ENCODE measurements around the gene RNF225.
"Not testable (repeated sequence)": the region's sequence is repeated elsewhere in the genome, so short reads cannot be mapped to it uniquely, and the experiment has no call there.

The RNF225 gene

GRCh38 chr19:58387338-58388174 is 7.9 kb upstream of the RNF225 start:
- no peak for DNase-seq

GRCh38 chr19:58388175-58388526 is 7.3 kb upstream of the RNF225 start:
- no peak for DNase-seq

- no peak for DNase-seq
Observed at GRCh38 chr19:58392945-58393724, 2.3 kb upstream of the RNF225 start.

- DNase-seq = no peak
Observed at GRCh38 chr19:58393725-58394033, 1.8 kb upstream of the RNF225 start.

DNA sequence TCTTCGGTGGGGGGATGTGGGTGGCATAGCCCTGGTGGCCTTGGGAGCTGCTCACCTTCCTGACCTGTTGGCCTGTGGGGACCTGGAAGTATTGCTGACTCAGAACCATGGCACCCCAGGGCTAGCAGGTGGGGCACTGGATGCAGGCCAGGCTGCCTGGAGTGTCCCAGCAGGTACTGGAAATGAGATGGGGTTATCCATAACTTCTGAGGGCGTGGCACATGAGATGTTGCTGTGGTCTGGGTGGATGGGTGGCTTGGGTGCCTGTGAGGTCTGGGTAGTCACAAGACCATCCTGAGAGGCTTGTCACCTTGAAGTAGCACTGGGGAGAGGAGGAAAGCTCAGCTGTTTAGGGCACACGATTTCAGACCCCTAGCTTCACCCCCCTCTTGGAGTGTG is 636 bp upstream of the RNF225 start:
- no peak for DNase-seq

- peak; percentile 38 for DNase-seq
Observed at GRCh38 chr19:58395979-58396627, 647 bp downstream of the RNF225 start.

DNA sequence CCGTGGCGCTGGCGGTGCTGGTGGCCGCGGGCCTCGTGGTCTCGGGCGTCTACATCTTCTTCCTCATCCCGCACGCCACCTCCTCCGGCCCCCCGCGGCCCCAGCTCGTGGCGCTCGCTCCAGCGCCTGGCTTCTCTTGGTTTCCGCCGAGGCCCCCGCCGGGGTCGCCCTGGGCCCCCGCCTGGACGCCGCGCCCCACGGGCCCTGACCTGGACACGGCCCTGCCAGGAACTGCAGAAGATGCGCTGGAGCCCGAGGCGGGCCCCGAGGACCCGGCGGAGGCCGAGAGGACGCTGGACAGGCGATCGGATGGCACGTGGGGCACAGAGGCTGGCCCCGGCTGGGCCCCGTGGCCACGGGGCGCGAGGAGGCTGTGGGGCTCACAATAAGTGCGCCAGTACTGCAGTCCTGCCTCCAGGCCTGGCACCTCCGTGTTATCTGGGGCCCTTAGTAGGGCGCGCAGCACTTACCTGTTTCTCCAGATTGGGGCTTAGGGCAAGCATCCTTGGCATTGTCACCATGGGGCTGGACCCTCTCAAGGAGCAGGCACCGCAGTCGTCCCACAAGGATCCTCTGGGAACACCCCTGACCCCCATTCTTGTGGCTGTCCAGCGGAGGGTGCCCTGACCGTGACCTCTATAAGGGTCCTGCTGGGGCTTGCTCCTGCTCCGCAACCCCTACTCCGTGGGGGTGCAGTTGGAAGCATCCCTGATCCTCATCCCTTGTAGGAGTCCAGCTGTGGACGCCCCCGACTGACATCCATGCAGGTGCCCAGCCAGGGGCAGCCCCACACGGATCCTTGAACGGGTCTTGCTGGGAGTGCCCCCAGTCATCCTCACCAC is 1.5 kb downstream of the RNF225 start:
- no peak for DNase-seq

- DNase-seq = no peak
Observed at GRCh38 chr19:58397533-58398037, 2.1 kb downstream of the RNF225 start.

DNA sequence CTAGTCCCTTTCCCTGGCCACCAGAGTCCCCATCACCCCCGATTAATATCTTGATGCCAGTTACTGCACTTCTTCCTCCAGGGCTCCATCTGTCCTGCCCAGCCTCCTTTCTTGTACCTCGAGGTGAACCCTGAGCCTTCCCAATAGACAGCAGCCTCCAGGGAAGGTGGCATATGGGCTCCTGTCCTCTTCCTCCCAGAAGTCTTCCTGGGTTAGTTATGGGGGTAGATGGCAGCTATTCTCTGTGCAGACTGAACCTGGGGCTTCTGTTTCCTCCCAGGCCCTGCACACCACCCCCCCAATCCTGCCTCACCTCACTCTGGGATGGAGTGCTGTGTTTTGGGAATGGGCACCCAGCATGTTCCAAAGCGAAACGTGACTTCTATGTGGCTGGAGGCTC is 2.6 kb downstream of the RNF225 start:
- no peak for DNase-seq

DNA sequence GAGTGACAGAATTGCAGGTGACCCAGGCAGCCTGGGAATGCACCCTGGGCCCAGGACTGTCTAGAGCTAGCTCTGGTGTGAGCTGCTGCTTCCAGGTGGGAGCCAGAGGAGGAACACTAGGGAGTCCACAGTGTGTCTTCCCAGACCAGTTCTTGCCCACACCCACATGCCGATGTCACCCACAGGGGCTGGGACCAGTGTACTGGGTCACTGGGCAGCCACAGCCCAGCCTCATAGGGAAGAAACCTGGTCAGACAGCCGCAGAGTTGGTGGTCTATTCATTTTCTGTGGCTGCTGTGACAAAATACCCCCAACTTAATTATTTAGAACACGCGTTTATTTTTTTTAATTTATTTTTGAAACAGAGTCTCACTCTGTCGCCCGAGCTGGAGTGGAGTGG is 3.1 kb downstream of the RNF225 start:
- DNase-seq = no peak

DNA sequence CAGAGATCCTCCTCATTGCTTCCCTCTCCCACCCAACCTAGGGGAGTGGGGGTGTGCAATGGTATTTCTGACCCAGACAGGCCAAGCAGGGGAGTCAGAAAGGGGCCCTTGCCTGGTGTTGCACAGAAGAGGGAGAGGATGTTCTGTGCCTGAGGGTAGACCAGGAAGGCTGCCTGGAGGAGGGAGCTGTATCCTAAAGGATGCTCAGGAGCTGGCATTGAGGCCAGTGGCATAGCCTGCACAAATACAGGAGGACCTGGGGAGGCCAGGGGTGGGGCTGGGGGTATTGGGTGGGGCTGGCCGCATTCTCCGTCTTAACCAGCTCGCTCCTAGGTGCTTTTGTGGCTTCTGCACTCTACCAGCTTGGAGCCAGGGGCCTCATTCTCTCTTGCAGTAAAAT is 4.4 kb downstream of the RNF225 start:
- DNase-seq = no peak

DNA sequence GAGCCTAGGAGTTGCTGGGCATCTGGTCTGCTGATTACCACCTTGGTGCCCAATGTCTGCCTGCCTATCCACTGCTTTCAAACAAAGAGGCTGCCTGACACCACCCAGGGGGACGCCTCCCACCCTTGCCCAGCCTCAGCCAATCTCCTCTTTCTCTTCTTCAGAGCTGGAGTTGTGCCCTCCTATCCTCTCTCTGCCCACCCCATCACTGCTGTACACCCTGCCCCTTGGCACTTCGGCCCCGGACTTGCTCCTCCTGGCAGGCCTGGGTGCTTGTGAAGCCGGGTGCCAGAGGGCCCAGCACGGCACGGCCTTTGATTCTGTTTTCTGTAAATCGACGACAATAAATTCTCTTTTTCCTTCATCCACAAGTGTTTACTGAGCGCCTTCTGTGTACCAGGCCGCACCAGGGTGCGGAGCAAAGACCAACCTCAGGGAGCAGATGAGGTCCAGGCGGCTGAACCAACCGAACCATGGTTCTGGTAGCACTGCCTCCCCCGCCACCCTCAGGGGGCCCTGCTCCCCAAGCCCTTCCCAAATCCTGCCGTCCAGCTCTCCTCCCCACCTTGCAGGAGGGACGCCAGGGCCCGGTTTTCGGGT is 5.0 kb downstream of the RNF225 start:
- no peak for DNase-seq

DNA sequence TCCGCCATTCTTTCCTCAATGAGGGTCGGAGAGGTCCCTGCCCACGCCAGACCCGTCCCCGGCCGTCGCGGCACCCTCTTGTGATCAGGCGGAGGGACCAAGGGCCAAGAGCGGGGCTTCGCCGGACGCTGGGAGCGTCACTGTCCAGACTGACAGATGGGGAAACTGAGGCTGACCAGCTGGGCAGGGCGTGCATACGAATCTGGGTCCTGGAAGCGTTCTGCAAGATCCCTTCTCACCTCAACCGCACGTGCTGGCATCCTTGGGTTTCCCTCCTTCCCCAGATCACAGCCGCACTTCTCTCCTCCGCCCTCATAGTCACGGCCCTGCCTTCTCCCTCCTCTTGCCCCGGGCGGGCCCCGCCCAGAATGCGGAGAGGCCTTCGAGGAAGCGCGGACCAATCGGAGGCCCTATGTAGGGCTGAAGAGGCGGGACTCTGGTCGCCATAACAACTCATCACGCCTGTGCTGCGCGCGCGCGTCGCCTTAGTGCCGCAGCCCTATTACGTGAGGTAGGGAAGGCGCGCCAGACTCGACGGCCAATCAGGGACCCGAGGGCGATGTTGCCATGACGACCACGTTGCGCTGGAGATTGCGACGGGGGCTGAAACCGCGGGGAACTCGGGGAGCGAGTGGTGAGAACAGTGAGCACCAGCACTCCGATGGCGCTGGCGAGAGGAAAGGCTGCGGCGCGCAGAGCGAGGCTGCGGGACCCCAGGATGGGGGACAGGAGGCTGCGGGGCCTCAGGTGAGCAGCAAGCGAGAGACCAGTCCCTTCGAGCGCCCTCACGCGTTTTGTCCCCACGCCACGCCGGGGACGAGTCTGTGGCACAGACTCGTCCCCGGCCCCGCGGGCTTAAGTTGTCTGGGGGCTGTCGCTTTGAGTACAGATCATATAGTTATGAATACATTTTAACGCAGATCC is 5.7 kb downstream of the RNF225 start:
- peak; percentile 99 for DNase-seq

DNA sequence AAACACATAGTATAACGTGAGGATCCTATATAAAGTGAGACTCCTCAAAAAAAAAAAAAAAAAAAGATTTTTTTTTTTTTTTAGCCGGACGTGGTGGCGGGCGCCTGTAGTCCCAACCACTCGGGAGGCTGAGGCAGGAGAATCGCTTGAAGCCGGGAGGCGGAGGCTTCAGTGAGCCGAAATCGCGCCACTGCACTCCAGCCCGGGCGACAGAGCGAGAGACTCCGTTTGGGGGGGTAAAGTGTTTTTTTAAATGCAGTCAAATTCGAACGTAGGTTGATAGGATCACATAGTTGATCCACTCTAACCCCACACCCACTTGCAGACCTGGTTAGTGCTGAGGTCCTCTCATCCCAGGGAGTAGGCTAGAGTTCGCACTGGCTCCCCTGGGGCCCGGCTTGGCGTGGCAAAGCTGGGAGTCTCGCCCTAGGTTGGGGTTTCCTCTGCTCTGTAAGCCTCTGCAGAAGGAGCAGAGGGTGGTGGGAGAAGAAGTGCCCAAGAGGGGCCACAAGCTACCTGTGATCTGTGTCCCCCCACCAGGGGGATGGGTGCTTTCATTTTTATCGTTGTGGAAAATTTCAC is 6.5 kb downstream of the RNF225 start:
- no peak for DNase-seq

DNA sequence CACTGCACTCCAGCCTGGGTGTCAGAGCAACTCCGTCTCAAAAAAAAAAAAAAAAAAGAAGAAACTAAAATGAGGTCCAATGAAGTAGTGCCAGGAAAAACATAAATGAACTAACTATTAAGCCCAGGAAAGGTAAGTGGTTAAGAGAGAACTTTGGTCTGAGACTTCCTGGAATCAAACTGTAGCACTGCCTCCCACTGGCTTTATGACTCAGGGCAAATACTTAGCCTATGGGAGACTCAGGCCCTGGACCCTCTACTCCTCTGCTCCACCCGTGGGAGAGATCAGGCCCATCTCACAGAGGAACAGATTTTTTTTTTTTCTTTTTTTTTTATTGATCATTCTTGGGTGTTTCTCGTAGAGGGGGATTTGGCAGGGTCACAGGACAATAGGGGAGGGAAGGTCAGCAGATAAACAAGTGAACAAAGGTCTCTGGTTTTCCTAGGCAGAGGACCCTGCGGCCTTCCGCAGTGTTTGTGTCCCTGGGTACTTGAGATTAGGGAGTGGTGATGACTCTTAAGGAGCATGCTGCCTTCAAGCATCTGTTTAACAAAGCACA is 8.5 kb downstream of the RNF225 start:
- DNase-seq = not testable (repeated sequence)

DNA sequence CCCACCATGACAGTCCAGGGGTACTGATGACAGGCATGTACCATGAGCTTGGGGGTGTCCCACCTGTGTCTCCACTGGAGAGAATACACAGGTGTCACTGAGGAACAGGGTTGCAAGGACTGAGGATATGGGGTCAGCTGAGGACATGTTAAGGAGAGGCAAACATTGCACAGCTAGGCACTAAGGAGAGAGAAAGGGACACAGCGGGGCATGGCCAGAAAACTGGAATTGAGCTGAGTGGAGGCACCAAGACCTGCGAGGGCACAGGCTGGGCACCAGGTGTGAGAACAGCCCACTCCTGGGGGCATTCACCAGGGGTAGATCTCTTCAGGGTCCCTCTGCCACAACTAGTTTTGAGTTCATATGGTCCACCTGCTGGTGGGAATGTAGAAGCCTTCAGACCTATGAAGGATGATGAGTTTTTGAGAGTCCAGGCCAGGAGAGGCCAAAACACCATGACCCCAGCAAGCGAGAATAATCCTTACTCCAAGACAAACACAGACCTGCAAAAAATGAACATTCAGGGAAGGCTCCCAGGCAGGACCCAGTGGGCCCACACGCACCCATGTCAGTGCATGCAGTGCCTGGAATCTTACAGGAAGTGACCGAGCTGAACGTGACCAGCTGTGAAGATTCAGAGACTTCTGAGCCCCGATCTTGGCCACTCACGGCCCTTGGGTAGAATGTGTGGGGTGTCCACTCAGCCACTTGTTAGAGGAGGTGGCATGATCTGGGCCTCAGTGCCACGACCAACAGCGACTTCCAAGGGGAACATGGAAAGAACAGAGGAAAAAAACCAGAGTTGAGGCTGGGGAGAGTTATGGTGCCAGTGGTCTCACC is 11.6 kb downstream of the RNF225 start:
- DNase-seq = no peak

DNA sequence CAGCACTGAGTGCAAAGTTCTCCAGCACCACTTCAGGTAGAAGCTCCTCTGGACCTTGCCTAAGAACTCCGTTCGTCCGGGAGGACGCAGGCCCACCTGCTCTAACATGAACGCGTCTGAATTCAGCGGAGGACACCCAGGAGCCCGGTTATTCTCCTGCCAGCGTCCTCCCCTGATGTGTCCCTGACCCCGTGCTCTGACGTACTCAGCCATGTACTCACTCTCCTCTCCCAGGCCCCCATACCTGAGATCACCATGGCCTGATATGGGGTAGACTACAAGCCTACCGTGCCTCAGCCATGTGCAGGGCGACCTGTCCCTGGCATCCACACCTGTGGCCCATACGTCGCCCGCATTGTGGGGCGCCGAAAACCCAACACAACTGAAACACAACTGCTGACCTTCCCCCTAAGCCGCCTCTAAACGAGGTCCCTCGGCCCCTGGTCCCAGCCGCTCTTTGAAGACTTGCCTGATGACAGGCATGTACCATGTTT is 12.2 kb downstream of the RNF225 start:
- DNase-seq = no peak

GRCh38 chr19:58408152-58409009 is 12.9 kb downstream of the RNF225 start, which contains the start of gene ZNF584:
ZNF584 (plus strand) TSS chr19:58408649; CDS start chr19:58409148, 499 bp downstream.
- peak; percentile 93 for DNase-seq

Data from stimulated activated CD4-positive, alpha-beta T cell treated with anti-CD3 and anti-CD28 coated beads, Interleukin-12 subunit alpha, Interleukin-12 subunit beta, amount 100 ng/mL, for 4 hours (primary cell).